Neural cell (in vitro differentiated cells): ENCODE measurements around the gene HPSE2. TPM values are rescaled to one million over a fixed set of nuclear protein-coding genes. Genes with fewer than 3 reads are reported as not detected.

Experiments
- H2AFZ ChIP-seq: fragments of 200-600, 300-800 bp; sonication (generic), shearing (Covaris generic); 2 replicates; pipeline ENCODE4 v1.6.0; 2014; ENCODE audit warnings: low read depth, mild to moderate bottlenecking, antibody characterized with exemption, low read length, moderate library complexity
- H3F3A ChIP-seq: fragments of 200-600 bp; shearing (Covaris generic); 2 replicates; pipeline ENCODE4 v1.6.1; 2016; ENCODE audit warnings: mild to moderate bottlenecking, moderate library complexity, mixed read lengths, antibody characterized with exemption, low read length; ENCODE audit not compliant: insufficient read depth, poor library complexity, severe bottlenecking
- H3K27ac ChIP-seq: fragments of 200-600, 300-800 bp; sonication (generic), shearing (Covaris generic); 2 replicates; pipeline ENCODE4 v1.5.1; 2014; ENCODE audit warnings: mild to moderate bottlenecking, low read length, moderate library complexity
- H3K27me3 ChIP-seq: fragments of 300-800, 200-600 bp; sonication (generic), shearing (Covaris generic); 2 replicates; pipeline ENCODE4 v1.6.0; 2014; ENCODE audit warnings: mild to moderate bottlenecking, low read depth, low read length, moderate library complexity; ENCODE audit not compliant: insufficient read depth
- H3K36me3 ChIP-seq: fragments of 300-800, 200-600 bp; sonication (generic), shearing (Covaris generic); 2 replicates; pipeline ENCODE4 v1.5.1; 2014; ENCODE audit warnings: mild to moderate bottlenecking, antibody characterized with exemption, low read length, moderate library complexity; ENCODE audit not compliant: insufficient read depth
- H3K4me2 ChIP-seq: fragments of 300-800, 200-600 bp; sonication (generic), shearing (Covaris generic); 2 replicates; pipeline ENCODE4 v1.6.0; 2014; ENCODE audit warnings: mild to moderate bottlenecking, low read length
- H3K4me3 ChIP-seq: fragments of 300-800, 200-600 bp; sonication (generic), shearing (Covaris generic); 2 replicates; pipeline ENCODE4 v1.5.1; 2014; ENCODE audit warnings: mild to moderate bottlenecking, low read length, moderate library complexity
- H3K79me2 ChIP-seq: fragments of 200-600 bp; shearing (Covaris generic); replicated peaks from 2 replicates; pipeline ENCODE4 v1.6.0; 2014; ENCODE audit warnings: mild to moderate bottlenecking, low read length, moderate library complexity; ENCODE audit not compliant: insufficient read depth
- H3K9ac ChIP-seq: fragments of 300-800, 200-600 bp; sonication (generic), shearing (Covaris generic); 2 replicates; pipeline ENCODE4 v1.6.1; 2016; ENCODE audit warnings: mild to moderate bottlenecking, low read length, mixed read lengths
- H3K9me2 ChIP-seq: fragments of 200-600 bp; shearing (Covaris generic); 2 replicates; pipeline ENCODE4 v1.6.1; 2016; ENCODE audit warnings: mild to moderate bottlenecking, low read length, mixed read lengths; ENCODE audit not compliant: insufficient read depth
- H3K9me3 ChIP-seq: fragments of 200-600, 300-800 bp; sonication (generic), shearing (Covaris generic); 2 replicates; pipeline ENCODE4 v1.6.1; 2016; ENCODE audit warnings: mild to moderate bottlenecking, mixed run types, low read length, moderate library complexity, mixed read lengths
- H4K20me1 ChIP-seq: fragments of 200-600 bp; shearing (Covaris generic); 2 replicates; pipeline ENCODE4 v1.6.1; 2016; ENCODE audit warnings: mild to moderate bottlenecking, mixed run types; ENCODE audit not compliant: insufficient read depth
- EP300 ChIP-seq: fragments of 450-650 bp; conservative IDR thresholded peaks from 2 replicates; pipeline ENCODE4 v1.6.1; 2014; ENCODE audit warnings: antibody characterized with exemption, mild to moderate bottlenecking, moderate library complexity; ENCODE audit not compliant: poor library complexity, severe bottlenecking
- EZH2 ChIP-seq: fragments of 200-600, 300-800 bp; shearing (Covaris generic), sonication (generic); IDR thresholded peaks from 2 replicates; pipeline ENCODE4 v1.6.1; 2014; ENCODE audit warnings: antibody characterized with exemption, low read length, borderline replicate concordance, mild to moderate bottlenecking; ENCODE audit not compliant: insufficient read depth, poor library complexity, severe bottlenecking
- MXI1 ChIP-seq: fragments of 450-650 bp; conservative IDR thresholded peaks from 2 replicates; pipeline ENCODE4 v1.6.1; 2014; ENCODE audit warnings: antibody characterized with exemption, mild to moderate bottlenecking; ENCODE audit not compliant: poor library complexity, severe bottlenecking
- POLR2AphosphoS5 ChIP-seq: IDR thresholded peaks from 2 replicates; pipeline ENCODE4 v1.6.1; 2012
- RAD21 ChIP-seq: fragments of 450-650 bp; conservative IDR thresholded peaks from 2 replicates; pipeline ENCODE4 v1.6.1; 2014; ENCODE audit warnings: antibody characterized with exemption, mild to moderate bottlenecking, moderate library complexity
- SMC3 ChIP-seq: fragments of 450-650 bp; conservative IDR thresholded peaks from 2 replicates; pipeline ENCODE4 v1.6.1; 2014; ENCODE audit warnings: antibody characterized with exemption, mild to moderate bottlenecking, moderate library complexity; ENCODE audit not compliant: poor library complexity
- TAF1 ChIP-seq: IDR thresholded peaks from 2 replicates; pipeline ENCODE4 v1.6.1; 2012; ENCODE audit warnings: low read depth
- polyA plus RNA-seq: library from polyadenylated mRNA; depleted of rRNA; stranded (reverse); fragments of >200 nt; gene quantifications from 2 replicates; pipeline ENCODE4 v1.2.3, GENCODE V29; 2014
- TF ChIP-seq, protein P1 (sequence below): fragments of 450-650 bp; IDR thresholded peaks from 2 replicates; pipeline ENCODE4 v1.5.1; 2014; ENCODE audit warnings: antibody characterized with exemption, mild to moderate bottlenecking, moderate library complexity; ENCODE audit not compliant: poor library complexity, severe bottlenecking
- TF ChIP-seq, protein P2 (sequence below): IDR thresholded peaks from 2 replicates; pipeline ENCODE4 v1.6.1; 2012; ENCODE audit warnings: borderline replicate concordance

HPSE2 gene
- polyA plus RNA-seq, 1 donor from 2014 or later: not detected

DNA sequence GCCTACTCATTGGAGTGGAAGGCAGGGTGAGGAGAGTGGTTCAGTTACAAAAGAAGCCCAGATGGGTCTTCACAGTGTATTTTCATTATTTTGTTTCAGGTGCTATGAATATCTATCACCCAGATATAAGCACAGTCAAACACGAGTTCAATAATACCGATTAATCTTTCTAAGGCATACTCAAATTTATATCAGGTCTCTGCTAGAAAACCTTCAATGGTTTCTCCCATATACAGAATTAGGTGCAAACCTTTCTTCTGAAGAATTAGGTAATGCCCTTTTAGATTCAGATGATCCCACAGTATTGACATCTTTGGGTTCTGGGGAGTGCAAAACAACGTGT is 774.2 kb downstream of the HPSE2 start:
- Histone ChIP-seq H3K9ac (no peak overlapping the region), H3K36me3 (no peaks in the 10 kb centered on the region), H3F3A (no peaks in the 10 kb centered on the region), H3K27me3 (no peaks in the 10 kb centered on the region), H3K27ac (no peak overlapping the region), H3K9me3 (no peaks in the 10 kb centered on the region), H3K9me2 (no peaks in the 10 kb centered on the region), H3K4me3 (no peak overlapping the region), H4K20me1 (no peaks in the 10 kb centered on the region), H2AFZ (no peak overlapping the region), H3K4me2 (no peak overlapping the region), H3K79me2 (no peaks in the 10 kb centered on the region)
- TF ChIP-seq POLR2AphosphoS5: no peak
- TF ChIP-seq MXI1: no peak
- no peak for TF ChIP-seq EP300
- TF ChIP-seq EZH2: no peak
- TF ChIP-seq, protein P1, sequence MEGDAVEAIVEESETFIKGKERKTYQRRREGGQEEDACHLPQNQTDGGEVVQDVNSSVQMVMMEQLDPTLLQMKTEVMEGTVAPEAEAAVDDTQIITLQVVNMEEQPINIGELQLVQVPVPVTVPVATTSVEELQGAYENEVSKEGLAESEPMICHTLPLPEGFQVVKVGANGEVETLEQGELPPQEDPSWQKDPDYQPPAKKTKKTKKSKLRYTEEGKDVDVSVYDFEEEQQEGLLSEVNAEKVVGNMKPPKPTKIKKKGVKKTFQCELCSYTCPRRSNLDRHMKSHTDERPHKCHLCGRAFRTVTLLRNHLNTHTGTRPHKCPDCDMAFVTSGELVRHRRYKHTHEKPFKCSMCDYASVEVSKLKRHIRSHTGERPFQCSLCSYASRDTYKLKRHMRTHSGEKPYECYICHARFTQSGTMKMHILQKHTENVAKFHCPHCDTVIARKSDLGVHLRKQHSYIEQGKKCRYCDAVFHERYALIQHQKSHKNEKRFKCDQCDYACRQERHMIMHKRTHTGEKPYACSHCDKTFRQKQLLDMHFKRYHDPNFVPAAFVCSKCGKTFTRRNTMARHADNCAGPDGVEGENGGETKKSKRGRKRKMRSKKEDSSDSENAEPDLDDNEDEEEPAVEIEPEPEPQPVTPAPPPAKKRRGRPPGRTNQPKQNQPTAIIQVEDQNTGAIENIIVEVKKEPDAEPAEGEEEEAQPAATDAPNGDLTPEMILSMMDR: no peak
- TF ChIP-seq SMC3: no peak
- TF ChIP-seq TAF1: no peak
- TF ChIP-seq, protein P2, sequence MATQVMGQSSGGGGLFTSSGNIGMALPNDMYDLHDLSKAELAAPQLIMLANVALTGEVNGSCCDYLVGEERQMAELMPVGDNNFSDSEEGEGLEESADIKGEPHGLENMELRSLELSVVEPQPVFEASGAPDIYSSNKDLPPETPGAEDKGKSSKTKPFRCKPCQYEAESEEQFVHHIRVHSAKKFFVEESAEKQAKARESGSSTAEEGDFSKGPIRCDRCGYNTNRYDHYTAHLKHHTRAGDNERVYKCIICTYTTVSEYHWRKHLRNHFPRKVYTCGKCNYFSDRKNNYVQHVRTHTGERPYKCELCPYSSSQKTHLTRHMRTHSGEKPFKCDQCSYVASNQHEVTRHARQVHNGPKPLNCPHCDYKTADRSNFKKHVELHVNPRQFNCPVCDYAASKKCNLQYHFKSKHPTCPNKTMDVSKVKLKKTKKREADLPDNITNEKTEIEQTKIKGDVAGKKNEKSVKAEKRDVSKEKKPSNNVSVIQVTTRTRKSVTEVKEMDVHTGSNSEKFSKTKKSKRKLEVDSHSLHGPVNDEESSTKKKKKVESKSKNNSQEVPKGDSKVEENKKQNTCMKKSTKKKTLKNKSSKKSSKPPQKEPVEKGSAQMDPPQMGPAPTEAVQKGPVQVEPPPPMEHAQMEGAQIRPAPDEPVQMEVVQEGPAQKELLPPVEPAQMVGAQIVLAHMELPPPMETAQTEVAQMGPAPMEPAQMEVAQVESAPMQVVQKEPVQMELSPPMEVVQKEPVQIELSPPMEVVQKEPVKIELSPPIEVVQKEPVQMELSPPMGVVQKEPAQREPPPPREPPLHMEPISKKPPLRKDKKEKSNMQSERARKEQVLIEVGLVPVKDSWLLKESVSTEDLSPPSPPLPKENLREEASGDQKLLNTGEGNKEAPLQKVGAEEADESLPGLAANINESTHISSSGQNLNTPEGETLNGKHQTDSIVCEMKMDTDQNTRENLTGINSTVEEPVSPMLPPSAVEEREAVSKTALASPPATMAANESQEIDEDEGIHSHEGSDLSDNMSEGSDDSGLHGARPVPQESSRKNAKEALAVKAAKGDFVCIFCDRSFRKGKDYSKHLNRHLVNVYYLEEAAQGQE: no peak
- TF ChIP-seq RAD21: no peak

DNA sequence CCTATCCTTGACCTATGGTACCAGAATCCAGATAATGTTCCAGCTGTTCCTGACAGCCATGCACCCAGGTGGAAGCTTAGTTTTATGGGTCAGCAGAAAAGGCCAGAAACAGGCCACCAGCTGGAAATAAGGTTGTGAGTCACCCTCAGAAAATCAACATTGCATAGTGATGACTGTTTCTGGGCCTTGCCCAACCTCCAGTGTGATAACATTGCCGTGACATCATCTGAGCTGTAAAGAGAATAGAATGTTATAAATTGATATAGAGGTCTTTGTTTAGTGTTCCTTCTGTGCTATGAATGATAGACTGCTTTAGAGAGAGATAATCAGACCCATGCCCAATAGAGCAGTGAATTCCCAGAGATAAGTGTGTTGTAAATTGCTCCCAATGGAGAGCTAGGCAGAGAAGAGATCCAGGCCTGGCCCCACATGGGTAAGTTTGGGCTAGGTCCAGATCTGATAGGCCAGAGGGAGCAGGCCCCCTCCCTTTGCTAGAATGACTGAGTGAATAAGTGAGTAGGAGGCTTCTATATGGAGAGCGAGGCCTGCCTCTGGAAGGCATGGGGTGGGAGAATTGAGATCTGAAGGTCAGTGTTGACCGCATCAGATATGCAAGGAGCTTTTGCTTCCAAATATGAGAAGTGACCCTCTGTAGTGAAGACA is 774.7 kb downstream of the HPSE2 start:
- Histone ChIP-seq H3K9me3 (no peaks in the 10 kb centered on the region), H3K79me2 (no peaks in the 10 kb centered on the region), H3K9me2 (no peaks in the 10 kb centered on the region), H3K9ac (no peak overlapping the region), H3K27ac (no peak overlapping the region), H3K4me3 (no peak overlapping the region), H3K4me2 (no peak overlapping the region), H3K27me3 (no peaks in the 10 kb centered on the region), H4K20me1 (no peaks in the 10 kb centered on the region), H3K36me3 (no peaks in the 10 kb centered on the region), H2AFZ (no peak overlapping the region), H3F3A (no peaks in the 10 kb centered on the region)
- TF ChIP-seq TAF1: no peak
- TF ChIP-seq SMC3: no peak
- TF ChIP-seq, protein P2: no peak
- no peak for TF ChIP-seq POLR2AphosphoS5
- no peak for TF ChIP-seq RAD21
- no peak for TF ChIP-seq EZH2
- TF ChIP-seq EP300: no peak
- no peak for TF ChIP-seq MXI1
- TF ChIP-seq, protein P1: no peak
